Neural cell (in vitro differentiated cells): Measurements from ENCODE around the gene FRS3. TPM values are rescaled to one million over a fixed set of nuclear protein-coding genes. Genes with fewer than 3 reads are reported as not detected.

Source experiments
- H2AFZ ChIP-seq: fragments of 200-600, 300-800 bp; sonication (generic), shearing (Covaris generic); 2 replicates; pipeline ENCODE4 v1.6.0; 2014; ENCODE audit warnings: low read depth, mild to moderate bottlenecking, antibody characterized with exemption, low read length, moderate library complexity
- H3F3A ChIP-seq: fragments of 200-600 bp; shearing (Covaris generic); 2 replicates; pipeline ENCODE4 v1.6.1; 2016; ENCODE audit warnings: mild to moderate bottlenecking, moderate library complexity, mixed read lengths, antibody characterized with exemption, low read length; ENCODE audit not compliant: insufficient read depth, poor library complexity, severe bottlenecking
- H3K27ac ChIP-seq: fragments of 200-600, 300-800 bp; sonication (generic), shearing (Covaris generic); 2 replicates; pipeline ENCODE4 v1.5.1; 2014; ENCODE audit warnings: mild to moderate bottlenecking, low read length, moderate library complexity
- H3K27me3 ChIP-seq: fragments of 300-800, 200-600 bp; sonication (generic), shearing (Covaris generic); 2 replicates; pipeline ENCODE4 v1.6.0; 2014; ENCODE audit warnings: mild to moderate bottlenecking, low read depth, low read length, moderate library complexity; ENCODE audit not compliant: insufficient read depth
- H3K36me3 ChIP-seq: fragments of 300-800, 200-600 bp; sonication (generic), shearing (Covaris generic); 2 replicates; pipeline ENCODE4 v1.5.1; 2014; ENCODE audit warnings: mild to moderate bottlenecking, antibody characterized with exemption, low read length, moderate library complexity; ENCODE audit not compliant: insufficient read depth
- H3K4me2 ChIP-seq: fragments of 300-800, 200-600 bp; sonication (generic), shearing (Covaris generic); 2 replicates; pipeline ENCODE4 v1.6.0; 2014; ENCODE audit warnings: mild to moderate bottlenecking, low read length
- H3K4me3 ChIP-seq: fragments of 300-800, 200-600 bp; sonication (generic), shearing (Covaris generic); 2 replicates; pipeline ENCODE4 v1.5.1; 2014; ENCODE audit warnings: mild to moderate bottlenecking, low read length, moderate library complexity
- H3K79me2 ChIP-seq: fragments of 200-600 bp; shearing (Covaris generic); replicated peaks from 2 replicates; pipeline ENCODE4 v1.6.0; 2014; ENCODE audit warnings: mild to moderate bottlenecking, low read length, moderate library complexity; ENCODE audit not compliant: insufficient read depth
- H3K9ac ChIP-seq: fragments of 300-800, 200-600 bp; sonication (generic), shearing (Covaris generic); 2 replicates; pipeline ENCODE4 v1.6.1; 2016; ENCODE audit warnings: mild to moderate bottlenecking, low read length, mixed read lengths
- H3K9me2 ChIP-seq: fragments of 200-600 bp; shearing (Covaris generic); 2 replicates; pipeline ENCODE4 v1.6.1; 2016; ENCODE audit warnings: mild to moderate bottlenecking, low read length, mixed read lengths; ENCODE audit not compliant: insufficient read depth
- H3K9me3 ChIP-seq: fragments of 200-600, 300-800 bp; sonication (generic), shearing (Covaris generic); 2 replicates; pipeline ENCODE4 v1.6.1; 2016; ENCODE audit warnings: mild to moderate bottlenecking, mixed run types, low read length, moderate library complexity, mixed read lengths
- H4K20me1 ChIP-seq: fragments of 200-600 bp; shearing (Covaris generic); 2 replicates; pipeline ENCODE4 v1.6.1; 2016; ENCODE audit warnings: mild to moderate bottlenecking, mixed run types; ENCODE audit not compliant: insufficient read depth
- EP300 ChIP-seq: fragments of 450-650 bp; conservative IDR thresholded peaks from 2 replicates; pipeline ENCODE4 v1.6.1; 2014; ENCODE audit warnings: antibody characterized with exemption, mild to moderate bottlenecking, moderate library complexity; ENCODE audit not compliant: poor library complexity, severe bottlenecking
- EZH2 ChIP-seq: fragments of 200-600, 300-800 bp; shearing (Covaris generic), sonication (generic); IDR thresholded peaks from 2 replicates; pipeline ENCODE4 v1.6.1; 2014; ENCODE audit warnings: antibody characterized with exemption, low read length, borderline replicate concordance, mild to moderate bottlenecking; ENCODE audit not compliant: insufficient read depth, poor library complexity, severe bottlenecking
- MXI1 ChIP-seq: fragments of 450-650 bp; conservative IDR thresholded peaks from 2 replicates; pipeline ENCODE4 v1.6.1; 2014; ENCODE audit warnings: antibody characterized with exemption, mild to moderate bottlenecking; ENCODE audit not compliant: poor library complexity, severe bottlenecking
- POLR2AphosphoS5 ChIP-seq: IDR thresholded peaks from 2 replicates; pipeline ENCODE4 v1.6.1; 2012
- RAD21 ChIP-seq: fragments of 450-650 bp; conservative IDR thresholded peaks from 2 replicates; pipeline ENCODE4 v1.6.1; 2014; ENCODE audit warnings: antibody characterized with exemption, mild to moderate bottlenecking, moderate library complexity
- SMC3 ChIP-seq: fragments of 450-650 bp; conservative IDR thresholded peaks from 2 replicates; pipeline ENCODE4 v1.6.1; 2014; ENCODE audit warnings: antibody characterized with exemption, mild to moderate bottlenecking, moderate library complexity; ENCODE audit not compliant: poor library complexity
- TAF1 ChIP-seq: IDR thresholded peaks from 2 replicates; pipeline ENCODE4 v1.6.1; 2012; ENCODE audit warnings: low read depth
- polyA plus RNA-seq: library from polyadenylated mRNA; depleted of rRNA; stranded (reverse); fragments of >200 nt; gene quantifications from 2 replicates; pipeline ENCODE4 v1.2.3, GENCODE V29; 2014
- TF ChIP-seq, protein P1 (sequence below): fragments of 450-650 bp; IDR thresholded peaks from 2 replicates; pipeline ENCODE4 v1.5.1; 2014; ENCODE audit warnings: antibody characterized with exemption, mild to moderate bottlenecking, moderate library complexity; ENCODE audit not compliant: poor library complexity, severe bottlenecking
- TF ChIP-seq, protein P2 (sequence below): IDR thresholded peaks from 2 replicates; pipeline ENCODE4 v1.6.1; 2012; ENCODE audit warnings: borderline replicate concordance

FRS3 gene
- polyA plus RNA-seq, 1 donor from 2014 or later, result 15.7 TPM

DNA sequence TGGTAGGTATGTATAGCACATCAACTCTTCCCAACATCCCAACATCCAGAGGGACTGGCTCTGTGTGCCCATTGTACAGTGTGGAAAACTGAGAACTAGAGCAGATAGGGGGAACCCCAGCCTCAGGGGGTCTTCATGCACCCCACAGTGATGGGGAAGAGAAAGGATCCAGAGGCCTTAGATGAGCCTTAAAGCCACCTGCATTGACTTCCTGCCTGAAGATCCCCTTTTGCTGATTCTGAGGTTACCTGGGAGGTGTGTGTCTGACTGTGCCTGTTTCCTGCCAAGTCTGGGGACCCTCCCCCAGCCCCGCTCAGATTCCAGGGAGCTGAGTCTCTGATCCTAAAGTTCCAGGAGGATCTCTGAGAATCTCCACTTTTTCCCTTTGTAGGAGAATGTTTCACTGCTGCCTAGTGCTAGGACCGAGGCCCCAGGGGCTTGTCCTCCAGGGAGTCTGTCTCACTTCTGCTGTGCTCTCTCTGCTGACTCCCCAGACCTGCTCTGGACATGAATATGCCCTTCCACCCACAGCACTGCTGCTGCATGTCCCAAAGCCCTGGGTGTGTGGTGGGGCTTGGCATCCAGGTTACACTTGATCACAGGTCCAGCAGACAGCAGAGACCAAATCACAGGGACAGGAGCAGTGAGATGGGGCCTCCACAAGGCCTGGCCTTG lies 19.7 kb downstream of the FRS3 start:
- H3K9me3 ChIP-seq, result no peaks in the 10 kb centered on the region
- H3K27ac ChIP-seq, result no peak overlapping the region
- no peak overlapping the region for H3K9ac ChIP-seq
- no peak overlapping the region for H2AFZ ChIP-seq
- H3F3A ChIP-seq, result no peaks in the 10 kb centered on the region
- H3K9me2 ChIP-seq, result no peaks in the 10 kb centered on the region
- H3K36me3 ChIP-seq, result no peaks in the 10 kb centered on the region
- no peak for TF ChIP-seq MXI1
- TF ChIP-seq EP300, result no peak
- TF ChIP-seq TAF1, result no peak
- TF ChIP-seq, protein P1, sequence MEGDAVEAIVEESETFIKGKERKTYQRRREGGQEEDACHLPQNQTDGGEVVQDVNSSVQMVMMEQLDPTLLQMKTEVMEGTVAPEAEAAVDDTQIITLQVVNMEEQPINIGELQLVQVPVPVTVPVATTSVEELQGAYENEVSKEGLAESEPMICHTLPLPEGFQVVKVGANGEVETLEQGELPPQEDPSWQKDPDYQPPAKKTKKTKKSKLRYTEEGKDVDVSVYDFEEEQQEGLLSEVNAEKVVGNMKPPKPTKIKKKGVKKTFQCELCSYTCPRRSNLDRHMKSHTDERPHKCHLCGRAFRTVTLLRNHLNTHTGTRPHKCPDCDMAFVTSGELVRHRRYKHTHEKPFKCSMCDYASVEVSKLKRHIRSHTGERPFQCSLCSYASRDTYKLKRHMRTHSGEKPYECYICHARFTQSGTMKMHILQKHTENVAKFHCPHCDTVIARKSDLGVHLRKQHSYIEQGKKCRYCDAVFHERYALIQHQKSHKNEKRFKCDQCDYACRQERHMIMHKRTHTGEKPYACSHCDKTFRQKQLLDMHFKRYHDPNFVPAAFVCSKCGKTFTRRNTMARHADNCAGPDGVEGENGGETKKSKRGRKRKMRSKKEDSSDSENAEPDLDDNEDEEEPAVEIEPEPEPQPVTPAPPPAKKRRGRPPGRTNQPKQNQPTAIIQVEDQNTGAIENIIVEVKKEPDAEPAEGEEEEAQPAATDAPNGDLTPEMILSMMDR, result no peak
- TF ChIP-seq, protein P2, sequence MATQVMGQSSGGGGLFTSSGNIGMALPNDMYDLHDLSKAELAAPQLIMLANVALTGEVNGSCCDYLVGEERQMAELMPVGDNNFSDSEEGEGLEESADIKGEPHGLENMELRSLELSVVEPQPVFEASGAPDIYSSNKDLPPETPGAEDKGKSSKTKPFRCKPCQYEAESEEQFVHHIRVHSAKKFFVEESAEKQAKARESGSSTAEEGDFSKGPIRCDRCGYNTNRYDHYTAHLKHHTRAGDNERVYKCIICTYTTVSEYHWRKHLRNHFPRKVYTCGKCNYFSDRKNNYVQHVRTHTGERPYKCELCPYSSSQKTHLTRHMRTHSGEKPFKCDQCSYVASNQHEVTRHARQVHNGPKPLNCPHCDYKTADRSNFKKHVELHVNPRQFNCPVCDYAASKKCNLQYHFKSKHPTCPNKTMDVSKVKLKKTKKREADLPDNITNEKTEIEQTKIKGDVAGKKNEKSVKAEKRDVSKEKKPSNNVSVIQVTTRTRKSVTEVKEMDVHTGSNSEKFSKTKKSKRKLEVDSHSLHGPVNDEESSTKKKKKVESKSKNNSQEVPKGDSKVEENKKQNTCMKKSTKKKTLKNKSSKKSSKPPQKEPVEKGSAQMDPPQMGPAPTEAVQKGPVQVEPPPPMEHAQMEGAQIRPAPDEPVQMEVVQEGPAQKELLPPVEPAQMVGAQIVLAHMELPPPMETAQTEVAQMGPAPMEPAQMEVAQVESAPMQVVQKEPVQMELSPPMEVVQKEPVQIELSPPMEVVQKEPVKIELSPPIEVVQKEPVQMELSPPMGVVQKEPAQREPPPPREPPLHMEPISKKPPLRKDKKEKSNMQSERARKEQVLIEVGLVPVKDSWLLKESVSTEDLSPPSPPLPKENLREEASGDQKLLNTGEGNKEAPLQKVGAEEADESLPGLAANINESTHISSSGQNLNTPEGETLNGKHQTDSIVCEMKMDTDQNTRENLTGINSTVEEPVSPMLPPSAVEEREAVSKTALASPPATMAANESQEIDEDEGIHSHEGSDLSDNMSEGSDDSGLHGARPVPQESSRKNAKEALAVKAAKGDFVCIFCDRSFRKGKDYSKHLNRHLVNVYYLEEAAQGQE, result no peak
- no peak for TF ChIP-seq EZH2
- TF ChIP-seq SMC3, result no peak
- H3K79me2 ChIP-seq, result no peaks in the 10 kb centered on the region
- no peak overlapping the region for H3K4me3 ChIP-seq
- H4K20me1 ChIP-seq, result no peaks in the 10 kb centered on the region
- no peak overlapping the region for H3K4me2 ChIP-seq
- no peaks in the 10 kb centered on the region for H3K27me3 ChIP-seq

DNA sequence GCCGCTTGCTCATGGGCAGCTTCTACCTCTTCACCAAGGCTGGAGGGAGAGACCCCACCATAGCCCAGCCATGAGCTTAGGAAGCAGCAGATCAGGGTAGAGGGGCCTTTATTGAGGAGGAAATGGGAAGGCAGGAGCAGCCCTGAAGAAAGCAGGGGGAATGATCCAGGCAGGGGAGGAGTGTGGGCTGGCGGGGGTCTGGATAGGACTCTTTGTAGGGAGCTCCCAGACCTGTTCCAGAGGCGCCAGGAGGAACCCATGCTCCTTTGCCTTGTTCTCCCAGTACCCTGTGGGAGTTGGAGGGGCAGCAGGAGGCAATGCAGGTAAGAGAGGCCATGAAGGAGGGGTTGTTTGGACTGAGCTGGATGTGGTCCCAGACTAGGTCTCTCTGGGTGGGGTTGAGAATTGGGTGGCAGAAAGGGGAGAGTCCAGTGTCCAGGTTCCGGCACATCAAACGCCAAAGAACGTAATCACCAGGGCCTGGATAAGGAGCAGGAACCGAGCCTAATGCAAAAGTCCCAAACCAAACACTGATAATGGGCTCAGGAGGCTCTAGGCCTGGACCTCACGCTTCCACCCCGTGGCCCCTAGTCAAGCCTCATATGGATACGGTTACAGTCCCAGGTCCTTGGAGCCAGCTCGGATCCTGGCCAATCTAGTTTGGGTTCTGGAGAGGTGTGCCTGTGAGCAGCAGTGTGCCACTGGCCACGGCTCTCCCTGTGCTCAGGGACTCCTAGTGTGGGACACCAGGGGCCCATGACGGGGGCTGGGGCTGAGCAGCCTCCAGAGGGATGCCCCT lies 20.4 kb downstream of the FRS3 start:
- H3K27ac ChIP-seq, result no peak overlapping the region
- no peak overlapping the region for H3K9ac ChIP-seq
- no peaks in the 10 kb centered on the region for H3K36me3 ChIP-seq
- no peaks in the 10 kb centered on the region for H3K9me3 ChIP-seq
- no peak overlapping the region for H3K4me2 ChIP-seq
- H3K9me2 ChIP-seq, result no peaks in the 10 kb centered on the region
- no peaks in the 10 kb centered on the region for H3K79me2 ChIP-seq
- H3K4me3 ChIP-seq, result no peak overlapping the region
- H3K27me3 ChIP-seq, result no peaks in the 10 kb centered on the region
- no peaks in the 10 kb centered on the region for H4K20me1 ChIP-seq
- TF ChIP-seq TAF1 (no peak), EP300 (no peak), MXI1 (no peak), SMC3 (no peak), EZH2 (no peak), POLR2AphosphoS5 (no peak), RAD21 (no peak)
- TF ChIP-seq, protein P2, result no peak
- TF ChIP-seq, protein P1, result no peak
- H2AFZ ChIP-seq, result no peak overlapping the region
- no peaks in the 10 kb centered on the region for H3F3A ChIP-seq
